ENCODE results near the gene TRIM2. TPM values are rescaled to one million over a fixed set of nuclear protein-coding genes. Genes with fewer than 3 reads are reported as not detected.
A peak's percentile ranks its signal among the peaks of the same experiment; 100 is the strongest.

The TRIM2 gene
- total and polyA plus RNA-seq, 2 experiments from 2014 or later = 22.0 to 61.5 TPM

DNA sequence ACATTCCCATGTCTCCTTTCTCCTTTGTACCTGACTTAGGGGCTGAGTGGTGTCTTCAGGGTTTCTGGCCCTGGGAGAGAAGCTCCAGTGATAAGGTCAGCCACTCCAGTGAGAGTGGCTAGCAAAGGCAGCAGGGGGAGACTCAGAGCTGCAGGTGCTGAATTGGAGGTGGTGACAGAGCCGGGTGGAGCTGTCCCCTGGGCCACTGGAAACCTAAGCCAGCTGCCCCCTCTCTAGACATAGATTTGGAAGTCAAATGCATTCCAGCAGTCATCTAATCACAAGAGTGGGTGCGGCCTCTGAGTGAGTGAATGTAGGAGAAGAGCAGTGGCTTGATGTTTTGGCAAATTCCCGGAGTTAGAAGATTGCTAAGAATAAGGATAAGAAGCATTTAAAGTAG, 28.5 kb downstream of the TRIM2 start:
- H3K4me3 Mint-ChIP-seq = no peak overlapping the region; the same call in 2 of the 3 replicates
- no peak for TF ChIP-seq CREB1 (CRISPR knock-in tag; IDR thresholded peaks at IDR 0.05; ENCODE audit: low read depth)
- no peak for TF ChIP-seq EZH2phosphoT487 (IDR thresholded peaks at IDR 0.05; ENCODE audit: unreplicated experiment)
- TF ChIP-seq, protein P1, sequence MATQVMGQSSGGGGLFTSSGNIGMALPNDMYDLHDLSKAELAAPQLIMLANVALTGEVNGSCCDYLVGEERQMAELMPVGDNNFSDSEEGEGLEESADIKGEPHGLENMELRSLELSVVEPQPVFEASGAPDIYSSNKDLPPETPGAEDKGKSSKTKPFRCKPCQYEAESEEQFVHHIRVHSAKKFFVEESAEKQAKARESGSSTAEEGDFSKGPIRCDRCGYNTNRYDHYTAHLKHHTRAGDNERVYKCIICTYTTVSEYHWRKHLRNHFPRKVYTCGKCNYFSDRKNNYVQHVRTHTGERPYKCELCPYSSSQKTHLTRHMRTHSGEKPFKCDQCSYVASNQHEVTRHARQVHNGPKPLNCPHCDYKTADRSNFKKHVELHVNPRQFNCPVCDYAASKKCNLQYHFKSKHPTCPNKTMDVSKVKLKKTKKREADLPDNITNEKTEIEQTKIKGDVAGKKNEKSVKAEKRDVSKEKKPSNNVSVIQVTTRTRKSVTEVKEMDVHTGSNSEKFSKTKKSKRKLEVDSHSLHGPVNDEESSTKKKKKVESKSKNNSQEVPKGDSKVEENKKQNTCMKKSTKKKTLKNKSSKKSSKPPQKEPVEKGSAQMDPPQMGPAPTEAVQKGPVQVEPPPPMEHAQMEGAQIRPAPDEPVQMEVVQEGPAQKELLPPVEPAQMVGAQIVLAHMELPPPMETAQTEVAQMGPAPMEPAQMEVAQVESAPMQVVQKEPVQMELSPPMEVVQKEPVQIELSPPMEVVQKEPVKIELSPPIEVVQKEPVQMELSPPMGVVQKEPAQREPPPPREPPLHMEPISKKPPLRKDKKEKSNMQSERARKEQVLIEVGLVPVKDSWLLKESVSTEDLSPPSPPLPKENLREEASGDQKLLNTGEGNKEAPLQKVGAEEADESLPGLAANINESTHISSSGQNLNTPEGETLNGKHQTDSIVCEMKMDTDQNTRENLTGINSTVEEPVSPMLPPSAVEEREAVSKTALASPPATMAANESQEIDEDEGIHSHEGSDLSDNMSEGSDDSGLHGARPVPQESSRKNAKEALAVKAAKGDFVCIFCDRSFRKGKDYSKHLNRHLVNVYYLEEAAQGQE (IDR thresholded peaks at IDR 0.05; ENCODE audit: unreplicated experiment) = peak; percentile 37
- TF ChIP-seq, protein P2, sequence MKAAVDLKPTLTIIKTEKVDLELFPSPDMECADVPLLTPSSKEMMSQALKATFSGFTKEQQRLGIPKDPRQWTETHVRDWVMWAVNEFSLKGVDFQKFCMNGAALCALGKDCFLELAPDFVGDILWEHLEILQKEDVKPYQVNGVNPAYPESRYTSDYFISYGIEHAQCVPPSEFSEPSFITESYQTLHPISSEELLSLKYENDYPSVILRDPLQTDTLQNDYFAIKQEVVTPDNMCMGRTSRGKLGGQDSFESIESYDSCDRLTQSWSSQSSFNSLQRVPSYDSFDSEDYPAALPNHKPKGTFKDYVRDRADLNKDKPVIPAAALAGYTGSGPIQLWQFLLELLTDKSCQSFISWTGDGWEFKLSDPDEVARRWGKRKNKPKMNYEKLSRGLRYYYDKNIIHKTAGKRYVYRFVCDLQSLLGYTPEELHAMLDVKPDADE (IDR thresholded peaks at IDR 0.05) = no peak
- TF ChIP-seq, protein P3, sequence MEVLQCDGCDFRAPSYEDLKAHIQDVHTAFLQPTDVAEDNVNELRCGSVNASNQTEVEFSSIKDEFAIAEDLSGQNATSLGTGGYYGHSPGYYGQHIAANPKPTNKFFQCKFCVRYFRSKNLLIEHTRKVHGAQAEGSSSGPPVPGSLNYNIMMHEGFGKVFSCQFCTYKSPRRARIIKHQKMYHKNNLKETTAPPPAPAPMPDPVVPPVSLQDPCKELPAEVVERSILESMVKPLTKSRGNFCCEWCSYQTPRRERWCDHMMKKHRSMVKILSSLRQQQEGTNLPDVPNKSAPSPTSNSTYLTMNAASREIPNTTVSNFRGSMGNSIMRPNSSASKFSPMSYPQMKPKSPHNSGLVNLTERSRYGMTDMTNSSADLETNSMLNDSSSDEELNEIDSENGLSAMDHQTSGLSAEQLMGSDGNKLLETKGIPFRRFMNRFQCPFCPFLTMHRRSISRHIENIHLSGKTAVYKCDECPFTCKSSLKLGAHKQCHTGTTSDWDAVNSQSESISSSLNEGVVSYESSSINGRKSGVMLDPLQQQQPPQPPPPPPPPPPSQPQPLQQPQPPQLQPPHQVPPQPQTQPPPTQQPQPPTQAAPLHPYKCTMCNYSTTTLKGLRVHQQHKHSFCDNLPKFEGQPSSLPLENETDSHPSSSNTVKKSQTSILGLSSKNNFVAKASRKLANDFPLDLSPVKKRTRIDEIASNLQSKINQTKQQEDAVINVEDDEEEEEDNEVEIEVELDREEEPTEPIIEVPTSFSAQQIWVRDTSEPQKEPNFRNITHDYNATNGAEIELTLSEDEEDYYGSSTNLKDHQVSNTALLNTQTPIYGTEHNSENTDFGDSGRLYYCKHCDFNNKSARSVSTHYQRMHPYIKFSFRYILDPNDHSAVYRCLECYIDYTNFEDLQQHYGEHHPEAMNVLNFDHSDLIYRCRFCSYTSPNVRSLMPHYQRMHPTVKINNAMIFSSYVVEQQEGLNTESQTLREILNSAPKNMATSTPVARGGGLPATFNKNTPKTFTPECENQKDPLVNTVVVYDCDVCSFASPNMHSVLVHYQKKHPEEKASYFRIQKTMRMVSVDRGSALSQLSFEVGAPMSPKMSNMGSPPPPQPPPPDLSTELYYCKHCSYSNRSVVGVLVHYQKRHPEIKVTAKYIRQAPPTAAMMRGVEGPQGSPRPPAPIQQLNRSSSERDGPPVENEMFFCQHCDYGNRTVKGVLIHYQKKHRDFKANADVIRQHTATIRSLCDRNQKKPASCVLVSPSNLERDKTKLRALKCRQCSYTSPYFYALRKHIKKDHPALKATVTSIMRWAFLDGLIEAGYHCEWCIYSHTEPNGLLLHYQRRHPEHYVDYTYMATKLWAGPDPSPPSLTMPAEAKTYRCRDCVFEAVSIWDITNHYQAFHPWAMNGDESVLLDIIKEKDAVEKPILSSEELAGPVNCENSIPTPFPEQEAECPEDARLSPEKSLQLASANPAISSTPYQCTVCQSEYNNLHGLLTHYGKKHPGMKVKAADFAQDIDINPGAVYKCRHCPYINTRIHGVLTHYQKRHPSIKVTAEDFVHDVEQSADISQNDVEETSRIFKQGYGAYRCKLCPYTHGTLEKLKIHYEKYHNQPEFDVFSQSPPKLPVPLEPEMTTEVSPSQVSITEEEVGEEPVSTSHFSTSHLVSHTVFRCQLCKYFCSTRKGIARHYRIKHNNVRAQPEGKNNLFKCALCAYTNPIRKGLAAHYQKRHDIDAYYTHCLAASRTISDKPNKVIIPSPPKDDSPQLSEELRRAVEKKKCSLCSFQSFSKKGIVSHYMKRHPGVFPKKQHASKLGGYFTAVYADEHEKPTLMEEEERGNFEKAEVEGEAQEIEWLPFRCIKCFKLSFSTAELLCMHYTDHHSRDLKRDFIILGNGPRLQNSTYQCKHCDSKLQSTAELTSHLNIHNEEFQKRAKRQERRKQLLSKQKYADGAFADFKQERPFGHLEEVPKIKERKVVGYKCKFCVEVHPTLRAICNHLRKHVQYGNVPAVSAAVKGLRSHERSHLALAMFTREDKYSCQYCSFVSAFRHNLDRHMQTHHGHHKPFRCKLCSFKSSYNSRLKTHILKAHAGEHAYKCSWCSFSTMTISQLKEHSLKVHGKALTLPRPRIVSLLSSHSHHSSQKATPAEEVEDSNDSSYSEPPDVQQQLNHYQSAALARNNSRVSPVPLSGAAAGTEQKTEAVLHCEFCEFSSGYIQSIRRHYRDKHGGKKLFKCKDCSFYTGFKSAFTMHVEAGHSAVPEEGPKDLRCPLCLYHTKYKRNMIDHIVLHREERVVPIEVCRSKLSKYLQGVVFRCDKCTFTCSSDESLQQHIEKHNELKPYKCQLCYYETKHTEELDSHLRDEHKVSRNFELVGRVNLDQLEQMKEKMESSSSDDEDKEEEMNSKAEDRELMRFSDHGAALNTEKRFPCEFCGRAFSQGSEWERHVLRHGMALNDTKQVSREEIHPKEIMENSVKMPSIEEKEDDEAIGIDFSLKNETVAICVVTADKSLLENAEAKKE (CRISPR knock-in tag; IDR thresholded peaks at IDR 0.05) = peak; percentile 71
- no peak for TF ChIP-seq EZH2 (IDR thresholded peaks at IDR 0.05; ENCODE audit: low read depth, unreplicated experiment)
- TF ChIP-seq, protein P4, sequence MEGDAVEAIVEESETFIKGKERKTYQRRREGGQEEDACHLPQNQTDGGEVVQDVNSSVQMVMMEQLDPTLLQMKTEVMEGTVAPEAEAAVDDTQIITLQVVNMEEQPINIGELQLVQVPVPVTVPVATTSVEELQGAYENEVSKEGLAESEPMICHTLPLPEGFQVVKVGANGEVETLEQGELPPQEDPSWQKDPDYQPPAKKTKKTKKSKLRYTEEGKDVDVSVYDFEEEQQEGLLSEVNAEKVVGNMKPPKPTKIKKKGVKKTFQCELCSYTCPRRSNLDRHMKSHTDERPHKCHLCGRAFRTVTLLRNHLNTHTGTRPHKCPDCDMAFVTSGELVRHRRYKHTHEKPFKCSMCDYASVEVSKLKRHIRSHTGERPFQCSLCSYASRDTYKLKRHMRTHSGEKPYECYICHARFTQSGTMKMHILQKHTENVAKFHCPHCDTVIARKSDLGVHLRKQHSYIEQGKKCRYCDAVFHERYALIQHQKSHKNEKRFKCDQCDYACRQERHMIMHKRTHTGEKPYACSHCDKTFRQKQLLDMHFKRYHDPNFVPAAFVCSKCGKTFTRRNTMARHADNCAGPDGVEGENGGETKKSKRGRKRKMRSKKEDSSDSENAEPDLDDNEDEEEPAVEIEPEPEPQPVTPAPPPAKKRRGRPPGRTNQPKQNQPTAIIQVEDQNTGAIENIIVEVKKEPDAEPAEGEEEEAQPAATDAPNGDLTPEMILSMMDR (conservative IDR thresholded peaks at IDR 0.05; ENCODE audit: low read depth in 2 of 2) = peak; percentile 60 to 88
- no peak for TF ChIP-seq STAT1 (IDR thresholded peaks at IDR 0.05; ENCODE audit: unreplicated experiment)
- no peak for TF ChIP-seq JUNB (IDR thresholded peaks at IDR 0.05; ENCODE audit: unreplicated experiment)
- no peak overlapping the region for H3K27ac Mint-ChIP-seq
- Histone ChIP-seq H3K9me2 (ENCODE audit: insufficient read depth) (no peaks in the 10 kb centered on the region), H2AFZ (no peak overlapping the region), H3K36me3 (ENCODE audit: insufficient read depth) (no peaks in the 10 kb centered on the region), H3K27ac (ENCODE audit: low read depth) (no peak overlapping the region), H3K4me2 (peak overlapping the region; percentile 2; the same call in 1 of the 2 replicates), H4K20me1 (replicated peaks; ENCODE audit: insufficient read depth) (peaks cover 12% of the 10 kb centered on the region), H3K4me3 (no peak overlapping the region), H3K4me1 (ENCODE audit: insufficient read depth) (peaks cover 27% of the 10 kb centered on the region), H3F3A (replicated peaks; ENCODE audit: low read depth) (no peaks in the 10 kb centered on the region), H3K79me2 (replicated peaks; ENCODE audit: insufficient read depth) (peaks cover 46% of the 10 kb centered on the region), H3K27me3 (ENCODE audit: insufficient read depth) (no peaks in the 10 kb centered on the region)
- no peaks in the 10 kb centered on the region for H3K9me3 Mint-ChIP-seq
- ATAC-seq (peak; percentile 99), DNase-seq (ENCODE audit: low spot score) (peak; percentile 80)
- peaks cover 7% of the 10 kb centered on the region for H3K27me3 Mint-ChIP-seq (ENCODE audit: insufficient read depth, low read depth, poor library complexity)
- H3K36me3 Mint-ChIP-seq (ENCODE audit: low read depth) = no peaks in the 10 kb centered on the region
- peaks cover 37% of the 10 kb centered on the region for H3K4me1 Mint-ChIP-seq
